K562 (cell line): ENCODE measurements around the gene DNAAF3. TPM values are rescaled to one million over a fixed set of nuclear protein-coding genes. Genes with fewer than 3 reads are reported as not detected.

Experiments
- ATAC-seq: fragments of 200-7000 bp; cut with Tn5 transposase; 3 replicates; pipeline ENCODE4 v1.9.1; 2020; ENCODE audit warnings: moderate library complexity
- BruUV-seq: library from RNA; stranded (reverse); fragments of 400-500 nt; replicated peaks from 2 replicates; lab custom pipeline; 2021; lab: Mats Ljungman, UMichigan
- CTCF ChIA-PET: fragments of 300-600 bp; formaldehyde crosslinking; extraction: SDS; loops from one replicate; lab custom pipeline; 2021; ENCODE audit warnings: low intra/inter-chr PET ratio; lab: Yijun Ruan, JAX
- POLR2A ChIA-PET: fragments of 300-600, 350-650 bp; sonication (Branson Sonifier 250); formaldehyde crosslinking; extraction: SDS; loops from one replicate; lab custom pipeline; 2021; ENCODE audit warnings: antibody characterized with exemption, inconsistent platforms; lab: Yijun Ruan, JAX
- DNase-seq, 4 experiments: peaks; one replicate each; pipeline versions ENCODE4 v3.0.0 to v3.0.0-alpha.2; 2011 to 2018; ENCODE audit warnings: low spot score in 3 of 4, mixed read lengths in 3 of 4; ENCODE audit errors: extremely low read depth in 1 of 4
- FAIRE-seq: peaks from 2 replicates; lab custom pipeline; 2011; peaks lifted over from hg19 to GRCh38; lab: Jason Lieb, UNC
- H2AFZ ChIP-seq: 2 replicates; pipeline ENCODE4 v1.6.0; 2011; ENCODE audit warnings: low read depth, low read length, control low read depth, inconsistent platforms
- H3K27ac ChIP-seq: fragments of 200-600 bp; 3 replicates; pipeline ENCODE4 v1.8.0; 2011; ENCODE audit warnings: low read depth, mild to moderate bottlenecking, control low read depth, inconsistent platforms, low read length, moderate library complexity, mixed read lengths; ENCODE audit errors: extremely low read depth
- H3K27me3 ChIP-seq, 2 experiments: fragments of 300-600 bp in 1 of 2; 2 replicates in 1 of 2; 3 replicates in 1 of 2; pipeline versions ENCODE4 v1.6.0 to v1.8.0; 2011; ENCODE audit warnings: inconsistent platforms in 2 of 2, low read length in 2 of 2, mild to moderate bottlenecking in 1 of 2, mixed read lengths in 1 of 2, moderate library complexity in 1 of 2; ENCODE audit not compliant: control insufficient read depth in 2 of 2, insufficient read depth in 2 of 2
- H3K36me3 ChIP-seq: fragments of 300-600 bp; 3 replicates; pipeline ENCODE4 v1.8.0; 2011; ENCODE audit warnings: mild to moderate bottlenecking, low read length, inconsistent platforms; ENCODE audit not compliant: control insufficient read depth, insufficient read depth
- H3K4me1 ChIP-seq, 2 experiments: fragments of 200-600 bp in 1 of 2; replicated peaks in 1 of 2; 2 replicates in 1 of 2; 3 replicates in 1 of 2; pipeline versions ENCODE4 v1.5.1 to v1.8.0; 2011; ENCODE audit warnings: inconsistent platforms in 2 of 2, low read length in 2 of 2, mild to moderate bottlenecking in 1 of 2, mixed read lengths in 1 of 2, moderate library complexity in 1 of 2; ENCODE audit not compliant: control insufficient read depth in 2 of 2, insufficient read depth in 2 of 2
- H3K4me2 ChIP-seq: 2 replicates; pipeline ENCODE4 v1.6.1; 2011; ENCODE audit warnings: low read length, control low read depth, inconsistent platforms, mixed read lengths; ENCODE audit not compliant: insufficient read depth
- H3K4me3 ChIP-seq: fragments of 200-600 bp; sonication (generic), shearing (Covaris generic); 2 replicates; pipeline ENCODE4 v1.5.1; 2016; ENCODE audit warnings: control low read depth, inconsistent platforms
- H3K79me2 ChIP-seq: fragments of 200-600 bp; 3 replicates; pipeline ENCODE4 v1.8.0; 2011; ENCODE audit warnings: low read length, inconsistent platforms; ENCODE audit not compliant: control insufficient read depth, insufficient read depth
- H3K9ac ChIP-seq, 2 experiments: 2 replicates each; pipeline versions ENCODE4 v1.6.0 to v1.6.1; 2011; ENCODE audit warnings: low read depth in 2 of 2, low read length in 2 of 2, control low read depth in 1 of 2, inconsistent platforms in 1 of 2, mild to moderate bottlenecking in 1 of 2, mixed read lengths in 1 of 2; ENCODE audit not compliant: insufficient read depth in 1 of 2
- H3K9me1 ChIP-seq: one replicate; pipeline ENCODE4 v1.6.0; 2011; ENCODE audit warnings: inconsistent platforms, mild to moderate bottlenecking, low read length, moderate library complexity; ENCODE audit not compliant: control insufficient read depth, insufficient read depth
- H3K9me3 ChIP-seq: replicated peaks from 2 replicates; pipeline ENCODE4 v1.5.1; 2011; ENCODE audit warnings: low read depth, low read length, inconsistent platforms; ENCODE audit not compliant: control insufficient read depth, insufficient read depth
- H4K20me1 ChIP-seq: replicated peaks from 2 replicates; pipeline ENCODE4 v1.6.1; 2011; ENCODE audit warnings: low read length, inconsistent platforms, mixed read lengths; ENCODE audit not compliant: control insufficient read depth, insufficient read depth
- GTF3C2 ChIP-seq: IDR thresholded peaks from 3 replicates; pipeline ENCODE4 v1.6.1; 2011; ENCODE audit warnings: borderline replicate concordance, mild to moderate bottlenecking, moderate library complexity; ENCODE audit not compliant: insufficient read length; ENCODE audit errors: extremely low read depth
- POLR2AphosphoS2 ChIP-seq: IDR thresholded peaks from 2 replicates; pipeline ENCODE4 v1.6.1; 2012; ENCODE audit warnings: low read length, improper control_type of control experiment
- ZC3H4 ChIP-seq: sonication (generic); formaldehyde crosslinking; IDR thresholded peaks from 2 replicates; pipeline ENCODE4 v1.9.0; 2021; ENCODE audit warnings: missing genetic modification reagents, borderline replicate concordance
- WGBS: fragments of 100-300 bp; shearing (Covaris generic); methylation state at CpG from one replicate; pipeline ENCODE4 v1.1.6; 2016; ENCODE audit warnings: low coverage, mixed read lengths; ENCODE audit not compliant: insufficient coverage; ENCODE audit errors: missing lambda C conversion rate; 5-methylcytosine and 5-hydroxymethylcytosine counted together
- in situ Hi-C: fragments of 300-500 bp; cut with MboI; formaldehyde crosslinking; loops from 4 replicates; pipeline ENCODE4 v1.15.0; 2018; ENCODE audit warnings: inconsistent platforms, mixed read lengths
- intact Hi-C: fragments of 100-400 bp; cut with micrococcal nuclease; formaldehyde crosslinking; loops from 2 replicates; pipeline ENCODE4 v1.14.2; 2022
- polyA plus RNA-seq, 8 experiments: library from polyadenylated mRNA; depleted of rRNA in 4 of 8; stranded (reverse) in 5 of 8; unstranded in 3 of 8; fragments of >200 nt; fragmentation: Nextera tagmentation in 2 of 8; fragmentation: Illumina TruSeq in 1 of 8; extraction: Ambion mirVana in 2 of 8; extraction: Trizol in 1 of 8; gene quantifications; 2 replicates each; pipeline versions ENCODE4 v1.2.1 to v1.2.3, GENCODE V29; 2011 to 2014; ENCODE audit warnings: inconsistent platforms in 1 of 8, missing spikeins in 1 of 8
- total RNA-seq, 7 experiments: library from RNA; depleted of rRNA in 6 of 7; stranded (reverse); fragments of >200 nt in 6 of 7; fragmentation: Illumina TruSeq in 2 of 7; extraction: Trizol in 2 of 7; gene quantifications; 2 replicates each; pipeline versions ENCODE4 v1.2.1 to v1.2.3, GENCODE V29; 2011 to 2021; ENCODE audit warnings: low replicate concordance in 1 of 7

Gene DNAAF3
- total and polyA plus RNA-seq, 9 of the 15 experiments (the other 6 are each of a cell fraction or from before 2014, with no cell fraction given), result 21.6 to 61.5 (median 43.0) TPM

GRCh38 chr19:55153652-55154264 lies 12.7 kb downstream of the DNAAF3 start:
- no peak overlapping the region for H3K4me2 ChIP-seq
- POLR2A ChIA-PET, result interaction anchor here (0.7 kb wide), 1 partner anchor 433 kb away, joined by 3 read pairs; no protein-coding TSS in a partner anchor
- CTCF ChIA-PET, result no interaction called here
- BruUV-seq, result no TSS peak
- in situ Hi-C loops, result loop anchor here (25.0 kb wide), 1 partner anchor 984 kb away; the partner anchor contains the start of gene ZNF444
- H3K79me2 ChIP-seq, result no peaks in the 10 kb centered on the region
- no peaks in the 10 kb centered on the region; the same call in 1 of the 2 replicates for H3K9me3 ChIP-seq
- no peaks in the 10 kb centered on the region for H3K9me1 ChIP-seq
- H4K20me1 ChIP-seq, result no peaks in the 10 kb centered on the region
- FAIRE-seq (no peak), DNase-seq (no peak), ATAC-seq (no peak)
- peak overlapping the region in 1 of 2 experiments; percentile 22; a peak in 1 of 4 replicates for H3K9ac ChIP-seq
- H3K4me3 ChIP-seq, result no peak overlapping the region
- WGBS, result 68% methylated on average over 12 of the region's 12 CpGs
- H3K27ac ChIP-seq, result no peak overlapping the region
- intact Hi-C loops, result loop anchor here (10.0 kb wide), 1 partner anchor 351 kb away; no protein-coding TSS in a partner anchor
- no peak for TF ChIP-seq ZC3H4 (CRISPR knock-in tag)
- no peak for TF ChIP-seq GTF3C2
- no peak for TF ChIP-seq POLR2AphosphoS2
- H3K27me3 ChIP-seq, result no peaks in the 10 kb centered on the region
- H3K36me3 ChIP-seq, result peaks cover 18% of the 10 kb centered on the region; the same call in 2 of the 3 replicates
- no peak overlapping the region for H2AFZ ChIP-seq
- H3K4me1 ChIP-seq, result peaks cover 29 to 58% of the 10 kb centered on the region in 2 experiments
